Colon (tissue), 2 donors: Measurements from ENCODE around the gene ARFRP1.

Experiments
- FAIRE-seq: peaks from 2 replicates; lab custom pipeline; 2012; peaks lifted over from hg19 to GRCh38; lab: Jason Lieb, UNC
- donor health status: control.
- donor health status: control.

The ARFRP1 gene

GRCh38 chr20:63707558-63708300 is at the start of gene ARFRP1, which contains the start of gene ZGPAT:
ARFRP1 (minus strand) TSS chr20:63707976; CDS start chr20:63707091, 885 bp downstream.
ZGPAT (plus strand) TSS chr20:63708039; CDS start chr20:63708581, 542 bp downstream.
- no peak for FAIRE-seq

- FAIRE-seq = no peak
These were observed 48.8 kb upstream of the ARFRP1 start for GRCh38 chr20:63756648-63756991.

GRCh38 chr20:63755933-63756647 is 48.3 kb upstream of the ARFRP1 start:
- no peak for FAIRE-seq

- no peak for FAIRE-seq
These were observed 46.2 kb upstream of the ARFRP1 start for GRCh38 chr20:63754008-63754407.

- FAIRE-seq = no peak
These were observed 45.6 kb upstream of the ARFRP1 start for GRCh38 chr20:63753381-63753780.

GRCh38 chr20:63752411-63753101 is 44.8 kb upstream of the ARFRP1 start:
- FAIRE-seq = no peak

- FAIRE-seq = no peak
These were observed 43.9 kb upstream of the ARFRP1 start for GRCh38 chr20:63751471-63752271.

GRCh38 chr20:63750807-63751470 is 43.2 kb upstream of the ARFRP1 start:
- no peak for FAIRE-seq

- FAIRE-seq = no peak
These were observed 42.1 kb upstream of the ARFRP1 start for GRCh38 chr20:63749597-63750508.

GRCh38 chr20:63748934-63749270 is 41.1 kb upstream of the ARFRP1 start:
- FAIRE-seq = no peak

- FAIRE-seq = no peak
These were observed 40.5 kb upstream of the ARFRP1 start for GRCh38 chr20:63748070-63748933.

GRCh38 chr20:63747622-63748069 is 39.9 kb upstream of the ARFRP1 start:
- FAIRE-seq = no peak

- no peak for FAIRE-seq
These were observed 39.1 kb upstream of the ARFRP1 start for GRCh38 chr20:63746751-63747315.

GRCh38 chr20:63745961-63746731 is 38.4 kb upstream of the ARFRP1 start:
- no peak for FAIRE-seq

- no peak for FAIRE-seq
These were observed 37.6 kb upstream of the ARFRP1 start for GRCh38 chr20:63745424-63745805.

- no peak for FAIRE-seq
These were observed 37.0 kb upstream of the ARFRP1 start for GRCh38 chr20:63744574-63745423.

- no peak for FAIRE-seq
These were observed 36.4 kb upstream of the ARFRP1 start for GRCh38 chr20:63744158-63744557.
